Skeletal muscle satellite cell (primary cell): ENCODE results near the gene ANKRD63. TPM values are rescaled to one million over a fixed set of nuclear protein-coding genes. Genes with fewer than 3 reads are reported as not detected.

ENCODE experiments used
- H3K27me3 ChIP-seq: 2 replicates; pipeline ENCODE4 v1.7.0; 2013; ENCODE audit warnings: low read length; ENCODE audit not compliant: control insufficient read depth, insufficient read depth
- H3K36me3 ChIP-seq: 2 replicates; pipeline ENCODE4 v1.7.0; 2013; ENCODE audit warnings: mild to moderate bottlenecking, control low read depth, low read length; ENCODE audit not compliant: insufficient read depth
- H3K4me1 ChIP-seq: 2 replicates; pipeline ENCODE4 v1.7.0; 2013; ENCODE audit warnings: low read length; ENCODE audit not compliant: control insufficient read depth, insufficient read depth
- H3K4me2 ChIP-seq: 2 replicates; pipeline ENCODE4 v1.7.0; 2013; ENCODE audit warnings: mild to moderate bottlenecking, low read length
- H3K4me3 ChIP-seq: 2 replicates; pipeline ENCODE4 v1.7.0; 2013; ENCODE audit warnings: low read length
- H3K9ac ChIP-seq: 2 replicates; pipeline ENCODE4 v1.7.0; 2013; ENCODE audit warnings: mild to moderate bottlenecking, low read depth, low read length, moderate library complexity
- H3K9me3 ChIP-seq: replicated peaks from 2 replicates; pipeline ENCODE4 v1.7.0; 2013; ENCODE audit warnings: mild to moderate bottlenecking, control low read depth, low read length
- total RNA-seq: library from RNA; depleted of rRNA; stranded (reverse); fragments of >200 nt; gene quantifications from 2 replicates; pipeline ENCODE4 v1.2.3, GENCODE V29; 2012; rRNA removed

ANKRD63 gene
- total RNA-seq = not detected in 2 replicates

GRCh38 chr15:40282869-40283614 is at the start of gene ANKRD63:
Gene ANKRD63, minus strand, starts transcription at chr15:40283064. Its CDS starts 478 bp downstream, at chr15:40282586.
- Histone ChIP-seq H3K4me2 (peak within 1 kb of the TSS; percentile 86), H3K4me3 (peak within 1 kb of the TSS; percentile 54), H3K36me3 (no peaks in the 10 kb centered on the region), H3K9ac (no peak within 1 kb of the TSS), H3K9me3 (no peaks in the 10 kb centered on the region), H3K4me1 (peaks cover 22% of the 10 kb centered on the region), H3K27me3 (peaks cover 80% of the 10 kb centered on the region)

GRCh38 chr15:40332113-40332781 is 49.4 kb upstream of the ANKRD63 start:
- Histone ChIP-seq H3K27me3 (no peaks in the 10 kb centered on the region), H3K4me1 (peaks cover 24% of the 10 kb centered on the region), H3K4me2 (no peak overlapping the region), H3K9ac (no peak overlapping the region), H3K4me3 (no peak overlapping the region), H3K9me3 (no peaks in the 10 kb centered on the region), H3K36me3 (peaks cover 26% of the 10 kb centered on the region)

- H3K9ac ChIP-seq = no peak overlapping the region
- H3K4me2 ChIP-seq = no peak overlapping the region
- H3K27me3 ChIP-seq = no peaks in the 10 kb centered on the region
- H3K9me3 ChIP-seq = no peaks in the 10 kb centered on the region
- peaks cover 20% of the 10 kb centered on the region for H3K36me3 ChIP-seq
- H3K4me1 ChIP-seq = peaks cover 23% of the 10 kb centered on the region
- H3K4me3 ChIP-seq = no peak overlapping the region
Observed at GRCh38 chr15:40331637-40332036, 48.8 kb upstream of the ANKRD63 start.

- H3K4me1 ChIP-seq = peaks cover 23% of the 10 kb centered on the region
Observed at GRCh38 chr15:40331026-40331425, 48.2 kb upstream of the ANKRD63 start.

GRCh38 chr15:40330368-40330836 is 47.5 kb upstream of the ANKRD63 start:
- Histone ChIP-seq H3K36me3 (peaks cover 8% of the 10 kb centered on the region), H3K9me3 (no peaks in the 10 kb centered on the region), H3K4me2 (no peak overlapping the region), H3K27me3 (no peaks in the 10 kb centered on the region), H3K9ac (no peak overlapping the region), H3K4me3 (no peak overlapping the region), H3K4me1 (peaks cover 23% of the 10 kb centered on the region)

More at GRCh38 chr15:40331026-40331425, 48.2 kb upstream of the ANKRD63 start:
- Histone ChIP-seq H3K9ac (no peak overlapping the region), H3K4me3 (no peak overlapping the region), H3K27me3 (no peaks in the 10 kb centered on the region), H3K4me2 (no peak overlapping the region), H3K9me3 (no peaks in the 10 kb centered on the region), H3K36me3 (peaks cover 14% of the 10 kb centered on the region)

GRCh38 chr15:40329804-40330203 is 46.9 kb upstream of the ANKRD63 start:
- H3K36me3 ChIP-seq = peaks cover 2% of the 10 kb centered on the region
- H3K4me3 ChIP-seq = no peak overlapping the region
- no peak overlapping the region for H3K4me2 ChIP-seq
- peaks cover 27% of the 10 kb centered on the region for H3K4me1 ChIP-seq
- no peaks in the 10 kb centered on the region for H3K27me3 ChIP-seq
- no peaks in the 10 kb centered on the region for H3K9me3 ChIP-seq
- no peak overlapping the region for H3K9ac ChIP-seq

GRCh38 chr15:40328751-40329150 is 45.9 kb upstream of the ANKRD63 start:
- Histone ChIP-seq H3K9me3 (no peaks in the 10 kb centered on the region), H3K27me3 (no peaks in the 10 kb centered on the region), H3K9ac (no peak overlapping the region), H3K4me3 (no peak overlapping the region), H3K36me3 (peaks cover 2% of the 10 kb centered on the region), H3K4me1 (peaks cover 24% of the 10 kb centered on the region), H3K4me2 (no peak overlapping the region)

GRCh38 chr15:40328176-40328575 is 45.3 kb upstream of the ANKRD63 start:
- peaks cover 24% of the 10 kb centered on the region for H3K4me1 ChIP-seq
- no peaks in the 10 kb centered on the region for H3K27me3 ChIP-seq
- no peak overlapping the region for H3K9ac ChIP-seq

GRCh38 chr15:40327457-40327856 is 44.6 kb upstream of the ANKRD63 start:
- H3K36me3 ChIP-seq = peaks cover 2% of the 10 kb centered on the region
- H3K27me3 ChIP-seq = no peaks in the 10 kb centered on the region
- no peak overlapping the region for H3K4me2 ChIP-seq
- H3K4me3 ChIP-seq = no peak overlapping the region
- no peaks in the 10 kb centered on the region for H3K9me3 ChIP-seq
- H3K4me1 ChIP-seq = peaks cover 24% of the 10 kb centered on the region
- H3K9ac ChIP-seq = no peak overlapping the region

More at GRCh38 chr15:40328176-40328575, 45.3 kb upstream of the ANKRD63 start:
- Histone ChIP-seq H3K9me3 (no peaks in the 10 kb centered on the region), H3K4me2 (peak overlapping the region; percentile 18), H3K4me3 (no peak overlapping the region), H3K36me3 (peaks cover 2% of the 10 kb centered on the region)

- no peaks in the 10 kb centered on the region for H3K9me3 ChIP-seq
- H3K4me2 ChIP-seq = peak overlapping the region; percentile 87
- H3K9ac ChIP-seq = no peak overlapping the region
- H3K27me3 ChIP-seq = no peaks in the 10 kb centered on the region
- no peaks in the 10 kb centered on the region for H3K36me3 ChIP-seq
- no peak overlapping the region for H3K4me3 ChIP-seq
- peaks cover 24% of the 10 kb centered on the region for H3K4me1 ChIP-seq
Observed at GRCh38 chr15:40325700-40326099, 42.8 kb upstream of the ANKRD63 start.

GRCh38 chr15:40325188-40325587 is 42.3 kb upstream of the ANKRD63 start:
- H3K9me3 ChIP-seq = no peaks in the 10 kb centered on the region
- peak overlapping the region; percentile 87 for H3K4me2 ChIP-seq
- peak overlapping the region; percentile 79 for H3K9ac ChIP-seq
- peak overlapping the region; percentile 83 for H3K4me3 ChIP-seq
- peaks cover 23% of the 10 kb centered on the region for H3K4me1 ChIP-seq
- H3K27me3 ChIP-seq = no peaks in the 10 kb centered on the region
- H3K36me3 ChIP-seq = no peaks in the 10 kb centered on the region
